ENCODE measurements around the gene TIMMDC1. TPM values are rescaled to one million over a fixed set of nuclear protein-coding genes. Genes with fewer than 3 reads are reported as not detected.

Gene TIMMDC1
- total RNA-seq, 4 donors from 2014 or later: 34.2 to 78.5 (median 48.6) TPM

- DNase-seq: no peak
- Histone ChIP-seq H3K4me3 (replicated peaks in 1 of 3) (no peak overlapping the region), H3K9me3 (no peaks in the 10 kb centered on the region), H3K36me3 (peaks cover 10 to 24% of the 10 kb centered on the region in 2 donors), H3K4me1 (no peaks in the 10 kb centered on the region), H3K27me3 (no peaks in the 10 kb centered on the region), H3K27ac (no peak overlapping the region)
- 76 to 87% methylated on average over 4 of the region's 4 CpGs for WGBS, 2 donors
- intact Hi-C loops (cut with DNase I): no loop called here
- TF ChIP-seq POLR2A (IDR thresholded peaks at IDR 0.05) (no peak), CTCF (IDR thresholded peaks at IDR 0.05) (no peak)
Measured at GRCh38 chr3:119506631-119507030, 8.3 kb downstream of the TIMMDC1 start.

DNA sequence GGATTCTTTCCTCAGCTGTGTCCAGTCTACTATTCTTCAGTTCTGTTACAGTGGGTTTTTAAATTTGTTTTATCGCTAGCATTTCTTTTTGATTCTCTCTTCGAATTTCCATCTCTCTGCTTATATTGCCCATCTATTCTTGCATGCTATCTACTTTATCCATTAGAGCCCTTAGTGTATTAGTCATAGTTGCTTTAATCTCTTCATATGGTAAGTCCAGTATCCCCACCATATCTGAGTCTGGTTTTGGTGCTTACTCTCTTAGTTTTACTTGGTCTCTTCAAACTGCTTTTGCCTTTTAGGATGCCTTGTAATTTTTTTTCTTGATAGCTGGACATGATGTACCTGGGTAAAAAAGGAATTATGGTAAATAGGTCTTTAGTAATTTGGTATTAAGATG is 9.1 kb downstream of the TIMMDC1 start:
- no peak overlapping the region for H3K27ac ChIP-seq
- 94 to 97% methylated on average over 2 of the region's 2 CpGs for whole genome bisulfite sequencing, 2 donors
- intact Hi-C loops (cut with DNase I): no loop called here
- H3K4me3 ChIP-seq (replicated peaks in 1 of 3): no peak overlapping the region
- TF ChIP-seq CTCF (IDR thresholded peaks at IDR 0.05) (no peak), POLR2A (IDR thresholded peaks at IDR 0.05) (no peak)
- H3K27me3 ChIP-seq: no peaks in the 10 kb centered on the region
- H3K36me3 ChIP-seq: peaks cover 10 to 24% of the 10 kb centered on the region in 2 donors
- no peaks in the 10 kb centered on the region for H3K9me3 ChIP-seq
- DNase-seq: no peak
- H3K4me1 ChIP-seq: no peaks in the 10 kb centered on the region

GRCh38 chr3:119508172-119508845 is 10.0 kb downstream of the TIMMDC1 start:
- H3K27ac ChIP-seq: no peak overlapping the region
- no peak for DNase-seq
- peaks cover 12 to 25% of the 10 kb centered on the region in 2 donors for H3K36me3 ChIP-seq
- H3K27me3 ChIP-seq: no peaks in the 10 kb centered on the region
- TF ChIP-seq CTCF (IDR thresholded peaks at IDR 0.05): no peak
- TF ChIP-seq POLR2A (IDR thresholded peaks at IDR 0.05): no peak
- intact Hi-C loops (cut with DNase I): no loop called here
- no peaks in the 10 kb centered on the region for H3K4me1 ChIP-seq
- no peak overlapping the region for H3K4me3 ChIP-seq (replicated peaks in 1 of 3)
- no peaks in the 10 kb centered on the region for H3K9me3 ChIP-seq
- 75 to 84% methylated on average over 1 of the region's 1 CpG for WGBS, 2 donors

GRCh38 chr3:119510690-119511089 is 12.3 kb downstream of the TIMMDC1 start:
- intact Hi-C loops (cut with DNase I): no loop called here

More at GRCh38 chr3:119510690-119511089, 12.3 kb downstream of the TIMMDC1 start:
- DNase-seq: no peak
- no peak overlapping the region for H3K4me3 ChIP-seq (replicated peaks in 1 of 3)
- peaks cover 23 to 25% of the 10 kb centered on the region in 2 donors for H3K36me3 ChIP-seq
- TF ChIP-seq CTCF (IDR thresholded peaks at IDR 0.05) (no peak), POLR2A (IDR thresholded peaks at IDR 0.05) (no peak)
- H3K27ac ChIP-seq: no peak overlapping the region
- H3K9me3 ChIP-seq: no peaks in the 10 kb centered on the region
- no peaks in the 10 kb centered on the region for H3K27me3 ChIP-seq
- H3K4me1 ChIP-seq: no peaks in the 10 kb centered on the region
